Liver (tissue), 9 donors: ENCODE results near the gene MPC2. TPM values are rescaled to one million over a fixed set of nuclear protein-coding genes. Genes with fewer than 3 reads are reported as not detected.

Source experiments
- DNase-seq: peaks from one replicate; pipeline ENCODE4 v3.0.0-alpha.2; 2017; ENCODE audit warnings: low spot score
- H3K27ac ChIP-seq, 2 donors: one replicate each; pipeline ENCODE4 v1.7.0; 2013; ENCODE audit warnings: inconsistent platforms in 2 of 2, low read length in 2 of 2, control low read depth in 1 of 2, low read depth in 1 of 2, mild to moderate bottlenecking in 1 of 2
- H3K27me3 ChIP-seq, 4 donors: one replicate each; pipeline versions ENCODE4 v1.6.1 to v1.7.0; 2013; ENCODE audit warnings: low read length in 3 of 4, inconsistent platforms in 1 of 4, mild to moderate bottlenecking in 1 of 4, moderate library complexity in 1 of 4; ENCODE audit not compliant: control insufficient read depth in 4 of 4, insufficient read depth in 4 of 4
- H3K36me3 ChIP-seq, 4 donors: one replicate each; pipeline versions ENCODE4 v1.6.1 to v1.7.0; 2013; ENCODE audit warnings: low read length in 3 of 4, mild to moderate bottlenecking in 3 of 4, low read depth in 1 of 4, moderate library complexity in 1 of 4; ENCODE audit not compliant: control insufficient read depth in 4 of 4, insufficient read depth in 3 of 4
- H3K4me1 ChIP-seq, 4 donors: one replicate each; pipeline versions ENCODE4 v1.6.1 to v1.7.0; 2013; ENCODE audit warnings: low read length in 3 of 4, mild to moderate bottlenecking in 3 of 4, moderate library complexity in 1 of 4; ENCODE audit not compliant: control insufficient read depth in 4 of 4, insufficient read depth in 4 of 4
- H3K4me3 ChIP-seq, 3 donors: one replicate each; pipeline versions ENCODE4 v1.6.1 to v1.7.0; 2013; ENCODE audit warnings: low read length in 3 of 3, control low read depth in 1 of 3, low read depth in 1 of 3, mild to moderate bottlenecking in 1 of 3
- H3K9ac ChIP-seq, 2 donors: one replicate each; pipeline ENCODE4 v1.7.0; 2013; ENCODE audit warnings: low read length in 2 of 2, mild to moderate bottlenecking in 2 of 2, moderate library complexity in 2 of 2, control low read depth in 1 of 2, low read depth in 1 of 2
- H3K9me3 ChIP-seq, 4 donors: one replicate each; pipeline versions ENCODE4 v1.6.1 to v1.7.0; 2013; ENCODE audit warnings: low read length in 3 of 4; ENCODE audit not compliant: control insufficient read depth in 4 of 4
- ATF3 ChIP-seq: IDR thresholded peaks from 2 replicates; pipeline ENCODE4 v1.6.1; 2016; ENCODE audit warnings: antibody characterized with exemption
- CTCF ChIP-seq: fragments of 150-350 bp; IDR thresholded peaks from 2 replicates; pipeline ENCODE4 v1.5.1; 2017; ENCODE audit warnings: improper control_type of control experiment, low read depth, low read length; ENCODE audit not compliant: missing input control
- EGR1 ChIP-seq, 2 donors: IDR thresholded peaks; 2 replicates each; pipeline ENCODE4 v1.6.1; 2016 to 2018; ENCODE audit warnings: antibody characterized with exemption in 2 of 2, low read depth in 2 of 2
- FOXA1 ChIP-seq: IDR thresholded peaks from 2 replicates; pipeline ENCODE4 v1.6.1; 2016; ENCODE audit warnings: antibody characterized with exemption
- FOXA2 ChIP-seq: IDR thresholded peaks from 2 replicates; pipeline ENCODE4 v1.6.1; 2016; ENCODE audit warnings: antibody characterized with exemption
- GABPA ChIP-seq, 2 donors: IDR thresholded peaks in 1 of 2; conservative IDR thresholded peaks in 1 of 2; 2 replicates each; pipeline ENCODE4 v1.6.1; 2016; ENCODE audit warnings: antibody characterized with exemption in 2 of 2, mild to moderate bottlenecking in 1 of 2, moderate library complexity in 1 of 2
- HNF4A ChIP-seq, 2 donors: conservative IDR thresholded peaks; 2 replicates each; pipeline ENCODE4 v1.6.1; 2016; ENCODE audit warnings: antibody characterized with exemption in 2 of 2, mild to moderate bottlenecking in 2 of 2
- HNF4G ChIP-seq: IDR thresholded peaks from 2 replicates; pipeline ENCODE4 v1.6.1; 2016; ENCODE audit warnings: antibody characterized with exemption
- JUND ChIP-seq, 2 donors: IDR thresholded peaks; 2 replicates each; pipeline ENCODE4 v1.6.1; 2016; ENCODE audit warnings: antibody characterized with exemption in 2 of 2
- MAX ChIP-seq: IDR thresholded peaks from 2 replicates; pipeline ENCODE4 v1.6.1; 2016; ENCODE audit warnings: antibody characterized with exemption
- NR2F2 ChIP-seq: IDR thresholded peaks from 2 replicates; pipeline ENCODE4 v1.6.1; 2016; ENCODE audit warnings: antibody characterized with exemption
- RAD21 ChIP-seq, 2 donors: IDR thresholded peaks; 2 replicates each; pipeline ENCODE4 v1.6.1; 2016; ENCODE audit warnings: antibody characterized with exemption in 2 of 2, mild to moderate bottlenecking in 2 of 2
- REST ChIP-seq: IDR thresholded peaks from 2 replicates; pipeline ENCODE4 v1.6.1; 2016; ENCODE audit warnings: antibody characterized with exemption, mild to moderate bottlenecking
- RXRA ChIP-seq, 2 donors: IDR thresholded peaks; 2 replicates each; pipeline ENCODE4 v1.6.1; 2017 to 2018; ENCODE audit warnings: antibody characterized with exemption in 2 of 2, mild to moderate bottlenecking in 1 of 2
- SP1 ChIP-seq: IDR thresholded peaks from 2 replicates; pipeline ENCODE4 v1.6.1; 2018; ENCODE audit warnings: antibody characterized with exemption, mild to moderate bottlenecking
- TAF1 ChIP-seq: conservative IDR thresholded peaks from 2 replicates; pipeline ENCODE4 v1.6.1; 2016; ENCODE audit warnings: antibody characterized with exemption, mild to moderate bottlenecking
- YY1 ChIP-seq: IDR thresholded peaks from 2 replicates; pipeline ENCODE4 v1.6.1; 2016; ENCODE audit warnings: antibody characterized with exemption, mild to moderate bottlenecking
- ZBTB33 ChIP-seq: IDR thresholded peaks from 2 replicates; pipeline ENCODE4 v1.6.1; 2016; ENCODE audit warnings: antibody characterized with exemption
- WGBS: extraction: QIAGEN DNeasy Blood & Tissue Kit; methylation state at CpG from one replicate; pipeline ENCODE4 v1.1.7; 2013; 5-methylcytosine and 5-hydroxymethylcytosine counted together
- polyA plus RNA-seq, 2 donors: library from polyadenylated mRNA; stranded (reverse) in 1 of 2; unstranded in 1 of 2; fragments of 200-250 nt in 1 of 2; fragments of >200 nt in 1 of 2; fragmentation: Nextera tagmentation in 1 of 2; extraction: Ambion mirVana in 1 of 2; gene quantifications; one replicate each; pipeline versions ENCODE4 v1.2.1 to v1.2.3, GENCODE V29; 2013 to 2015
- total RNA-seq, 2 donors: library from RNA; depleted of rRNA; stranded (reverse); fragments of >200 nt; gene quantifications; one replicate each; pipeline ENCODE4 v1.2.3, GENCODE V29; 2014
- donor health status: healthy.
- donor health status: healthy.
- donor health status: healthy.
- donor health status: healthy.
- donor health status: healthy.

The MPC2 gene
- total and polyA plus RNA-seq, 4 donors, result 78.8 to 369 (median 127) TPM

GRCh38 chr1:167915569-167915968 lies 21.3 kb downstream of the MPC2 start:
- Histone ChIP-seq H3K27ac (peak overlapping the region; percentile 81 to 91), H3K36me3 (peaks cover 0 to 8% (median 0%) of the 10 kb centered on the region in 4 donors), H3K4me3 (no peak overlapping the region), H3K4me1 (peaks cover 8 to 59% (median 31%) of the 10 kb centered on the region in 4 donors), H3K9ac (peak overlapping the region in 1 of 2 donors; percentile 35), H3K27me3 (no peaks in the 10 kb centered on the region), H3K9me3 (no peaks in the 10 kb centered on the region)
- no peak for DNase-seq
- TF ChIP-seq TAF1 (no peak), JUND (IDR thresholded peaks at IDR 0.05) (peak in 1 of 2 donors; percentile 29), FOXA2 (peak; percentile 32), RXRA (IDR thresholded peaks at IDR 0.05) (peak; percentile 79 to 81), REST (no peak), HNF4A (conservative IDR thresholded peaks at IDR 0.05) (peak; percentile 10 to 22), ATF3 (no peak), HNF4G (no peak), MAX (peak; percentile 32), EGR1 (IDR thresholded peaks at IDR 0.05; ENCODE audit: low read depth in 2 of 2) (no peak), RAD21 (IDR thresholded peaks at IDR 0.05) (no peak), SP1 (peak; percentile 51), CTCF (no peak), NR2F2 (peak; percentile 62), YY1 (peak; percentile 15), ZBTB33 (no peak), FOXA1 (no peak), GABPA (IDR thresholded peaks at IDR 0.05 in 1 of 2, conservative IDR thresholded peaks at IDR 0.05 in 1 of 2) (no peak)
- 44% methylated on average over 8 of the region's 8 CpGs for WGBS
